Measurements from ENCODE around the gene PSMD1.
"Not testable (repeated sequence)": the region's sequence is repeated elsewhere in the genome, so short reads cannot be mapped to it uniquely, and the experiment has no call there.

Gene PSMD1

DNA sequence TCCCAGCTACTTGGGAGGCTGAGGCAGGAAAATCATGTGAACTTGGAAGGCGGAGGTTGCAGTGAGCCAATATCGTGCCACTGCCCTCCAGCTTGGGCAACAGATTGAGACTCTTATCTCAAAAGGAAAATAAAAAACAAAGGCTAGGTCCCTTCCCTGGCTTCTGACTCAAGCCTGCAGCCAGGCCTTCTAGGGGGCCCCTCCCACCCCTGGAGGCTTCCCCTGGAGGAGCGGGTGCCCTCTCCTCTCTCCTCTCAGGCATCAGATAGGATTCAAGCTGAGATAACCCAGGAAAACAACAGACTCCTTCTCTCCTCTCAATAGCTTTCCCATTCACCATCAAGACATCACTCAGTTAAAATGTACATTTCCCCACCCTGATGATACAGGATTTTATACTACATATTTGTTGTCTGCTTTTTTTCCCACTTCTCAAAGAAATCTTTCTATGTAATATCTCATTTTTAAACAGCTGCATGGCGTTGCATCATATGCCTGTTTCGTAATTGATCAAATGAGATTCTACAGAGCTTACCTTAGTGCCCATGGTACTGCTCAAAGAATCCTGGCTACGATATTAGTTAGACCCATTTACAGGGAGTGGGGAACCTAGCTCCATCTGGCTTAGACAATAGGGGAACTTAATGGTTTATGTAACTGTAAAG, 40.0 kb upstream of the PSMD1 start:
- Histone ChIP-seq H3K36me3 (ENCODE audit: control insufficient read depth, low read length) (no peaks in the 10 kb centered on the region), H3K9me3 (ENCODE audit: control insufficient read depth, insufficient read depth, low read length) (no peaks in the 10 kb centered on the region), H3K4me1 (ENCODE audit: control insufficient read depth, low read length) (no peaks in the 10 kb centered on the region), H3K4me3 (ENCODE audit: low read length) (no peak overlapping the region), H3K27ac (ENCODE audit: low read depth, low read length) (no peak overlapping the region), H4K20me1 (ENCODE audit: control insufficient read depth, insufficient read depth, low read depth, low read length) (no peaks in the 10 kb centered on the region), H3K4me2 (ENCODE audit: low read length) (no peak overlapping the region), H3K27me3 (ENCODE audit: control insufficient read depth, low read length) (peaks cover 18% of the 10 kb centered on the region), H3F3A (ENCODE audit: control insufficient read depth, insufficient read depth) (no peaks in the 10 kb centered on the region), H3K9me2 (replicated peaks; ENCODE audit: control insufficient read depth, low read length) (no peaks in the 10 kb centered on the region), H3K79me2 (ENCODE audit: control insufficient read depth, low read length) (no peaks in the 10 kb centered on the region)
- no peak for TF ChIP-seq EZH2phosphoT487 (IDR thresholded peaks at IDR 0.05; ENCODE audit: borderline replicate concordance, low read length)
- TF ChIP-seq, protein P1, sequence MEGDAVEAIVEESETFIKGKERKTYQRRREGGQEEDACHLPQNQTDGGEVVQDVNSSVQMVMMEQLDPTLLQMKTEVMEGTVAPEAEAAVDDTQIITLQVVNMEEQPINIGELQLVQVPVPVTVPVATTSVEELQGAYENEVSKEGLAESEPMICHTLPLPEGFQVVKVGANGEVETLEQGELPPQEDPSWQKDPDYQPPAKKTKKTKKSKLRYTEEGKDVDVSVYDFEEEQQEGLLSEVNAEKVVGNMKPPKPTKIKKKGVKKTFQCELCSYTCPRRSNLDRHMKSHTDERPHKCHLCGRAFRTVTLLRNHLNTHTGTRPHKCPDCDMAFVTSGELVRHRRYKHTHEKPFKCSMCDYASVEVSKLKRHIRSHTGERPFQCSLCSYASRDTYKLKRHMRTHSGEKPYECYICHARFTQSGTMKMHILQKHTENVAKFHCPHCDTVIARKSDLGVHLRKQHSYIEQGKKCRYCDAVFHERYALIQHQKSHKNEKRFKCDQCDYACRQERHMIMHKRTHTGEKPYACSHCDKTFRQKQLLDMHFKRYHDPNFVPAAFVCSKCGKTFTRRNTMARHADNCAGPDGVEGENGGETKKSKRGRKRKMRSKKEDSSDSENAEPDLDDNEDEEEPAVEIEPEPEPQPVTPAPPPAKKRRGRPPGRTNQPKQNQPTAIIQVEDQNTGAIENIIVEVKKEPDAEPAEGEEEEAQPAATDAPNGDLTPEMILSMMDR (IDR thresholded peaks at IDR 0.05; ENCODE audit: low read depth, low read length, poor library complexity, severe bottlenecking), result no peak

GRCh38 chr2:231017231-231017598, 39.5 kb upstream of the PSMD1 start:
- H3K27me3 ChIP-seq (ENCODE audit: control insufficient read depth, low read length), result peaks cover 18% of the 10 kb centered on the region
- TF ChIP-seq, protein P1 (IDR thresholded peaks at IDR 0.05; ENCODE audit: low read depth, low read length, poor library complexity, severe bottlenecking), result no peak
- TF ChIP-seq EZH2phosphoT487 (IDR thresholded peaks at IDR 0.05; ENCODE audit: borderline replicate concordance, low read length), result no peak

GRCh38 chr2:231018184-231018583, 38.5 kb upstream of the PSMD1 start:
- Histone ChIP-seq H3K4me1 (ENCODE audit: control insufficient read depth, low read length) (no peaks in the 10 kb centered on the region), H3K27ac (ENCODE audit: low read depth, low read length) (no peak overlapping the region), H3K4me2 (ENCODE audit: low read length) (no peak overlapping the region), H3K9me3 (ENCODE audit: control insufficient read depth, insufficient read depth, low read length) (no peaks in the 10 kb centered on the region), H3K36me3 (ENCODE audit: control insufficient read depth, low read length) (no peaks in the 10 kb centered on the region), H3K9me2 (replicated peaks; ENCODE audit: control insufficient read depth, low read length) (no peaks in the 10 kb centered on the region), H3K27me3 (ENCODE audit: control insufficient read depth, low read length) (peaks cover 18% of the 10 kb centered on the region), H3K79me2 (ENCODE audit: control insufficient read depth, low read length) (no peaks in the 10 kb centered on the region), H4K20me1 (ENCODE audit: control insufficient read depth, insufficient read depth, low read depth, low read length) (no peaks in the 10 kb centered on the region), H3F3A (ENCODE audit: control insufficient read depth, insufficient read depth) (no peaks in the 10 kb centered on the region), H3K4me3 (ENCODE audit: low read length) (no peak overlapping the region)
- TF ChIP-seq, protein P1 (IDR thresholded peaks at IDR 0.05; ENCODE audit: low read depth, low read length, poor library complexity, severe bottlenecking), result no peak
- no peak for TF ChIP-seq EZH2phosphoT487 (IDR thresholded peaks at IDR 0.05; ENCODE audit: borderline replicate concordance, low read length)

More at GRCh38 chr2:231017231-231017598, 39.5 kb upstream of the PSMD1 start:
- Histone ChIP-seq H3K9me2 (replicated peaks; ENCODE audit: control insufficient read depth, low read length) (no peaks in the 10 kb centered on the region), H3K4me2 (ENCODE audit: low read length) (no peak overlapping the region), H3K9me3 (ENCODE audit: control insufficient read depth, insufficient read depth, low read length) (no peaks in the 10 kb centered on the region), H3K27ac (ENCODE audit: low read depth, low read length) (no peak overlapping the region), H3K4me3 (ENCODE audit: low read length) (no peak overlapping the region), H4K20me1 (ENCODE audit: control insufficient read depth, insufficient read depth, low read depth, low read length) (no peaks in the 10 kb centered on the region), H3K79me2 (ENCODE audit: control insufficient read depth, low read length) (no peaks in the 10 kb centered on the region), H3K4me1 (ENCODE audit: control insufficient read depth, low read length) (no peaks in the 10 kb centered on the region), H3F3A (ENCODE audit: control insufficient read depth, insufficient read depth) (no peaks in the 10 kb centered on the region), H3K36me3 (ENCODE audit: control insufficient read depth, low read length) (no peaks in the 10 kb centered on the region)

DNA sequence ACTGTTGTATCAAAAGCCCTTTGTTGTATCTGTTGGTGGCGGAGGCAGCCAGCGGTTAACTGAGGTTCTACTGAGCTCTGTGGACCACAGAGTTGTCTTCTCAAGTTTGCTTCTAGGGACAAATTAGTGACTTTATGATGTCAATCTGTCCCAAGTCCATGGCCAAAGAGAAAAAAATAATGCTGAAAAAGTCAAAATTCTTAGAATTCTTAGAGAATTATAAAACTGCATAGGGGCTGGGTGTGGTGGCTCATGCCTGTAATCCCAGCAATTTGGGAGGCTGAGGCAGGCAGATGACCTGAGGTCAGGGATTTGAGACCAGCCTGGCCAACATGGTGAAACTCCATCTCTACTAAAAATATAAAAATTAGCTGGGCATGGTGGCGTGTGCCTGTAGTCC, 31.6 kb upstream of the PSMD1 start:
- H3K4me2 ChIP-seq (ENCODE audit: low read length); H3K9me2 ChIP-seq (replicated peaks; ENCODE audit: control insufficient read depth, low read length); H3K36me3 ChIP-seq (ENCODE audit: control insufficient read depth, low read length); H3K79me2 ChIP-seq (ENCODE audit: control insufficient read depth, low read length); H3F3A ChIP-seq (ENCODE audit: control insufficient read depth, insufficient read depth); H3K9me3 ChIP-seq (ENCODE audit: control insufficient read depth, insufficient read depth, low read length); H3K4me3 ChIP-seq (ENCODE audit: low read length); H3K27ac ChIP-seq (ENCODE audit: low read depth, low read length); H4K20me1 ChIP-seq (ENCODE audit: control insufficient read depth, insufficient read depth, low read depth, low read length); H3K4me1 ChIP-seq (ENCODE audit: control insufficient read depth, low read length): not testable (repeated sequence)
- peaks cover 12% of the 10 kb centered on the region; the same call in 1 of the 2 replicates for H3K27me3 ChIP-seq (ENCODE audit: control insufficient read depth, low read length)
